Nucleus accumbens (tissue), 56 donors: ENCODE data around the gene PKP1.
"Not testable (repeated sequence)": the region's sequence is repeated elsewhere in the genome, so short reads cannot be mapped to it uniquely, and the experiment has no call there.

Source experiments
- DNase-seq, 56 donors: peaks; one replicate each; lab custom pipeline; 2025; lab: John Stamatoyannopoulos, UW

Gene PKP1, protein sequence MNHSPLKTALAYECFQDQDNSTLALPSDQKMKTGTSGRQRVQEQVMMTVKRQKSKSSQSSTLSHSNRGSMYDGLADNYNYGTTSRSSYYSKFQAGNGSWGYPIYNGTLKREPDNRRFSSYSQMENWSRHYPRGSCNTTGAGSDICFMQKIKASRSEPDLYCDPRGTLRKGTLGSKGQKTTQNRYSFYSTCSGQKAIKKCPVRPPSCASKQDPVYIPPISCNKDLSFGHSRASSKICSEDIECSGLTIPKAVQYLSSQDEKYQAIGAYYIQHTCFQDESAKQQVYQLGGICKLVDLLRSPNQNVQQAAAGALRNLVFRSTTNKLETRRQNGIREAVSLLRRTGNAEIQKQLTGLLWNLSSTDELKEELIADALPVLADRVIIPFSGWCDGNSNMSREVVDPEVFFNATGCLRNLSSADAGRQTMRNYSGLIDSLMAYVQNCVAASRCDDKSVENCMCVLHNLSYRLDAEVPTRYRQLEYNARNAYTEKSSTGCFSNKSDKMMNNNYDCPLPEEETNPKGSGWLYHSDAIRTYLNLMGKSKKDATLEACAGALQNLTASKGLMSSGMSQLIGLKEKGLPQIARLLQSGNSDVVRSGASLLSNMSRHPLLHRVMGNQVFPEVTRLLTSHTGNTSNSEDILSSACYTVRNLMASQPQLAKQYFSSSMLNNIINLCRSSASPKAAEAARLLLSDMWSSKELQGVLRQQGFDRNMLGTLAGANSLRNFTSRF

DNA sequence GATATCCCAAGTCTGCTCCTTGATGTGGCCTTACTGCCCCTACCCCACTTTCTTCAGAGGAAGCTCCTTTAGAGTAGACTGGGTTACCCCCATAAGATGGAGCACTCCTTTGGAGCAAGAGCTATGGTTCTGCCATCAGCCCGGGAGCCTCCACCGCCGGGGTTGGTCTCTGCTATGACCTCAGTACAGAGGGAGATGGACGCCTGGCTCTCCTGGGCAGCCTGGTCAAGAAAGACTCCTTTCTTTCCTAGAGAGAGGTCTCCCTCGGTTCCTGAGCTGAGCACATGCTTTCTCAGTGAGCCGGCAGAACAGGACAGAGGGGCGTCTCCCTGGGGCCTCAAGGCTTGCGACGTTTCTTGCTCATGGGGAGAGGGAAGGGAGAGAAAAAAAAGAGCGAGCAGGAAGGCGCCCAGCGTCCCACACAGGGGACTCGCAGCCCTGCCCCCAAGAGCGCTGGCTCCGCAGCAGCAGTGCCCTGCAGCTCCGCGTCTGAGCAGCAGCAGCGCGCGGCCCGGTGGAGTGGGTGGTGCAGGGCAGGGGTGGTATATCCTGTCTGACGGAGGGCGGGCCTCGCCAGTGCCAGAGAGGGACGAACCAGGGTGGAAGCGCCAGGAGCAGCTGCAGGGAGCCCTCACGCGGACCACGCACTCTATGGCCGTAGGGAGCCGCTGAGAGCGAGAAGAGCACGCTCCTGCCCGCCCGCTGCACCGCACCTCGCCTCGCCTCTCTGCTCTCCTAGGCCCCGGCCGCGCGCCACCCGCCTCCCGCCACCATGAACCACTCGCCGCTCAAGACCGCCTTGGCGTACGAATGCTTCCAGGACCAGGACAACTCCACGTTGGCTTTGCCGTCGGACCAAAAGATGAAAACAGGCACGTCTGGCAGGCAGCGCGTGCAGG, at the start of gene PKP1:
Gene PKP1 (plus strand): TSS at position 576 of the 899 bp plus-strand sequence. CDS start 197 bp downstream, at position 773.
- DNase-seq: peak in 8 of 56 donors; percentile 2 to 35 (median 14)

DNA sequence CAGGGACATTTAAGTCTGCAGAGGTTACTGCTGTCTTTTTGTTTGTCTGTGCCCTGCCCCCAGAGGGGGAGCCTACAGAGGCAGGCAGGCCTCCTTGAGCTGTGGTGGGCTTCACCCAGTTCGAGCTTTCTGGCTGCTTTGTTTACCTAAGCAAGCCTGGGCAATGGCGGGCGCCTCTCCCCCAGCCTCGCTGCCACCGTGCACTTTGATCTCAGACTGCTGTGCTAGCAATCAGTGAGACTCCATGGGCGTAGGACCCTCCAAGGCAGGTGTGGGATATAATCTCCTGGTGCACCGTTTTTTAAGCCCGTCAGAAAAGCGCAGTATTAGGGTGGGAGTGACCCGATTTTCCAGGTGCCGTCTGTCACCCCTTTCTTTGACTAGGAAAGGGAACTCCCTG, 43.7 kb upstream of the PKP1 start:
- not testable (repeated sequence) for DNase-seq

DNA sequence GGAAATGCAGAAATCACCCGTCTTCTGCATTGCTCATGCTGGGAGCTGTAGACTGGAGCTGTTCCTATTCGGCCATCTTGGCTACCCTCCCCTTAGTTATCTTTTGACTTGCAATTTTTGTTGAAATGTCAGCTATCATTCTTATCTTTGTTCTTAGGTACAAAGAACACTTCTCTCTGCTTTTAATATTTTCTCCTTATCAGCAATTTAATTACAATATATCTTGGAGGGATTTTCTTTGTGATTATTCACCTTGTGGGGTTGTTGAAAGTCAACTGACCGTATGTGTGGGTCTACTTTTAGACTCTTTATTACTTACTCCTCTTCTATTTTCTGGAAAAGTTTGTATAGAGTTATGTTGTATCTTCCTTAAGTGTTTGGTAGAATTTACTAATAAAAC, 43.1 kb upstream of the PKP1 start:
- DNase-seq: no peak

DNA sequence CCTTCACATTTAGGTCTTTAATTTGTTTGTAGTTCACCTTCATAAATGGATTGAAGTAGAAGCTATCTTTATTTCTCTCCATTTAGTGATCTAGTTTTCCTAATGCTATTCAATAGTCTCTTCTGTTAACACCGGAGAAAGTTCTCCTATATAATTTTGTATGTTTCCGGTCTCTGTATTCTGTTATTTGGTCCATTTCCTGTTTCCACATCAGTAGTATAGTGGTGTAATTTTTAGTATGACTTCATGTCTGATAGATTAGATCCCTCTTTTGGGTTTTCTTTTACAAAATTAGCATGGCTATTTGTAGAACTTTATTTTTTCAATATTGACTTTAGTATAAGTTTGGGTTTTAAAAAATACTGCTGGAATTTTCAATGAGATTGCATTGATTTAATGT, 41.6 kb upstream of the PKP1 start:
- no peak for DNase-seq

DNA sequence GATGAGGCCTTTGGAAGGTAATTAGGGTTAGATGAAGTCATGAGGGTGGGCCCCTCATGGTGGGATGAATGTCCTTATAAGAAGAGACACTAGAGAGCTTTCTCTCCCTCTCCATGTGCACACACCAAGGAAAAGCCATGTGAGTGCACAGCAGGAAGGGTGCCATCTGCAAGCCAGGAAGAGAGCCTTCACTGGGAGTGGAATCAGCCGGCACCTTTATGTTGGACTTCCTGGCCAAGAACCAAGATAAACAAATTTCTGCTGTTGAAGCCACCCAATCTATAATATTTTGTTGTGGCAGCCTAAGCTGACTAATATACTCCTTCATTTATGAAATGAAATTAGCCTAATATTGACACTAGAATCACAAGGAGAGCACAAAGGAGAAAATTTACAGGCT, 38.2 kb upstream of the PKP1 start:
- DNase-seq: no peak

DNA sequence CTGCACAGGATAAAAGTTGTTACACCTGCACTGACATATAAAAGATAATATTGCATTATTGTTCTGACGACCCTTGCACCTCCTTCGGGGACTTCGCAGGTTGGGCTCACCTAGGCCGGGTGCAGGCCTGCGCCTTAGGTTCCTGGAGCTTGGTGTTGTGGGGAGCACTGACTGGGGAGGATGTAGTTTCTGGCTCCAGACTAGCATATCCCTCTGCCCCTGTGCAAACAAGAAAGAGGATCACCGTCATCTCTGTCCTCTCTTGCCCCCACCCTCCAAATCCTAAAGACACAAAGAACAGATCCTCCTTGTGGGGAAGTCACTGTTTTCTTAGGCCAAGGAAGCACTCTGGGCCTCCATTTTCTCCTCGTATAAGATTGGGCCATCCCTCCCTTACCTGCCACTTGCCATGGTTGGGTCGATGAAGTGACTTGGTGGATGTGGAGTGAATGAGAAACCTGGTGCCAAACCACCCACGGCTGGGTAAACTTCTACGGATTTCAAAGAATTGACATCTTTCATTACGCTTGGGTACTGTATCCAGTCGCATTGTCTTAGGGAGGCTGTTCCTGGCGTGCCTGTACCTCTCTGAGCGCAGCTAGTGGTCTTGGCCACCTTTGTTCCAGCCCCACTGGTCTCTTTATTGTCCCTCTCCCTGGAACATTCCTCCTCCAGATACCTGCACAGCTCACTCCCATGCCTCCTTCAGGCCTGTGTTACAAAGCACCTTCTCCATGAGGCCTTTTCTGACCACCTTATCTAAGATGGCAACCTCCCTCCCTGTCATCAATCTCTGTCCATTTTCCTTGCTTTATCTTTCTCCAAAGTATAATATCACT, 34.4 kb upstream of the PKP1 start:
- no peak for DNase-seq

DNA sequence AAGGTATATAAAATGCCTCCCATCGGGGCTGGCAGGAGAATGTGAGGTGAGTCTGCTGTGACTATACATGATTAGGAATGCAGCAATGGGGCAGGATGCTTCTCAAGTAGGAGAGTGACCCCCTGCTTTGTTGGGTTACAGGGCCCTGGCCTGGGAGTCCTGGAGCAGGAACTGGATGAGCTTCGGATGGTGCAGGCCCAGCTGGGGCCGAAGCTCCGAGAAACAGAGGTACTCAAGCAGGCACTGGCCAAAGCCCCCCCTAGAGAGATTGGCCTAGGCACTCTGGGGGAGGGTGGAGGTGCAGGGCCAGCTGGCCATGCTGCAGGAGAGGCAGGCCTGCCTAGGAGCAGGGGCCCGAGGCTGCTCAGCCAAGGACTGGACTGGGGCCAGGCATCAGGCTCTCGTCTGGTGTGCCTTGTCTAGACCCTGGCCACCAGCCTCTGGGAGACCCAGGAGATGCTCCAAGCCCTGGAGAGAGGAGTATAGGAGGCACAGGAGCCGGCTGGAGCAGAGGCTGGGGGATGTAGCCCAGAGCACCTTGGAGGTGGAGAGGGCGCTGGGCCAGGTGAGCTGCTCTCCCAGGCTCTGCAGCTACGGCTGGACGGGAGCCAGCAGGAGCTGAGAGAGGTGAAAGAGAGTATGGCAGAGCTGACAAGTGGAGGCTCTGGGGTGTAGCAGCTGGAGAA, 32.8 kb upstream of the PKP1 start:
- peak in 5 of 56 donors; percentile 7 to 26 (median 13) for DNase-seq

DNA sequence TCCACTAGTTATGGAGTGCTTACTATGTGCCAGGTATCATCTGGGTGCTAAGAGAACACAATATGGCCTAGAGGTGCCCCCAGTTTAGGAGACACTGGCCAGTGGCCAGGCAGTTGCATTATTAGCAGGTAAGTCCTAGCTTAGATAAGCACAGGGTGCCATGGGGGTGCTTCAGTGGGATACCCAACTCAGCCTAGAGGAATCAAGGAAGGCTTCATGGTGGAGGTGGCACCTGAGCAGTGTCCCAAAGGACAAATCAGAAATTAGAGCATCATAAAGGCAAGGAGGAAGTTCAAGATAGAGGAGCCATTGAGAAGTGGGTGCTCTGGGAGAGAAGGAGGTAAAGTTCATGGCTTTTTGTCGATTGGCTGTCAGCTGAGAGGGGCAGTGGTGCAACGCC, 31.9 kb upstream of the PKP1 start:
- no peak for DNase-seq

DNA sequence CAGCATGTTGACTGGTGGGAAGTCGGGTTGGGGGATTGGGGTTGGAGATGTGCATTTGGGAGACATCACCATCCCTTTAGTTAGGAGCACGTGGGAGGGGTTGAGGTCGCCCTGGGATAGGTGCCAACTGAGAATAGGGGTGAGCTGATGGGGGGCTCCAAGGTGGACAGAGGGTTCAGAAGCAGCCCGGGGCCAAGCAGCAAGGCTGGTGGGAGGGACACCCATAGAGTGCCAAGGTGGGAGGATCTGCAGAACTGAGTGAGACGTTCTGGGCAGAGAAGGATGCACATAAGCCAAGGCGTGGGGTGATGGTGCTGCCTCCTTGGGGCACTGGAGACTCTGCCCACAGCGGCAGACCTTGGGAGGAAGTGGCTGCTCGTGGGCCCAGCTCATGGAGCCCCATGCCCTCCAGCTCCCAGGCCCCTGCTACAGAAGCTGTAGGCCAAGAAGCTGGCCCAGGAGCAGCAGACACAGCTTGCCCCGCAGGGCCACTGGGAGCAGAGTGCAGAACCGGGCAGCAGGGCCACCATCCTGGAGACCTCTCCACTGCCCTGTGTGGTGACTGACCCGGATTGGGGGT, 31.4 kb upstream of the PKP1 start:
- DNase-seq: no peak

DNA sequence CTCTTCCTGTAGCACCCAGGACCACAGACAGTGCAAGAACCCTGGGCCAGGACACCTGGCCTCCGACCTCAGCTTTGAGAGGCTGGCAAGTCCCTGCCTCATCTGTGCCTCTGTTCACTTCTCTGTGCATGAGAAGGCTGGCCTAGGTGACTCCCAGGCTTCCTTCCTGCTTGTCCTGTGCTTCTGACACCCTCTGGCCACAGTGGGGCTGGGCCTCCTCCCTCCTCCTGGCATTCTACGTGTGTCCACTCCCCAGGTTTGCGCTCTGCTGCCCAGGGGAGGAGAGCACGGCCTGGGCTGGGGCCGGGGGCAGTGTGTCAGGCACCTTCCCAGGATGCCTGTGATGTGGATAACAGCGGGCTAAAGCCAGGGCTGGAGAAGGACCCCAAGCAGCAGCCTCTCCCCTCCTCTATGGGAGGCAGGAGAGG, 30.3 kb upstream of the PKP1 start:
- DNase-seq: no peak

DNA sequence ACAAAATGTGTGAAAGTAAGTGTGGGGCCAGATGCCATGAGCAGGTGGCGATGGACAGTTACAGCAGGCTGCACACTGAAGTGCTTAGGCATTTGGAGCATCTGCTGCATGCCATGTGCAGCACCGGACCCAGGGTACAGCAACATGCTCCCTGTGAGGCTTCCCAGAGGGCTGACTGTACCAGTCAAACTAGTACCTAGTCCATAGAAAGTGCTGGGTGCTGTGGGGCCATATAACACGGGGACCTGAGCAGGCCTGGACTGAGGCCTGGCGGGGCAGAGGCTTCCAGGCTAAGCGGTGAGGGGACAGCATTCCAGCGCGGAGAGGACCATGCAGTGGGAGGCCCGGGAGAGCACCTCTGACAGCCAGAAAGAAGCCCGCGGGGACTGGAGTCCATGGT, 29.9 kb upstream of the PKP1 start:
- no peak for DNase-seq

DNA sequence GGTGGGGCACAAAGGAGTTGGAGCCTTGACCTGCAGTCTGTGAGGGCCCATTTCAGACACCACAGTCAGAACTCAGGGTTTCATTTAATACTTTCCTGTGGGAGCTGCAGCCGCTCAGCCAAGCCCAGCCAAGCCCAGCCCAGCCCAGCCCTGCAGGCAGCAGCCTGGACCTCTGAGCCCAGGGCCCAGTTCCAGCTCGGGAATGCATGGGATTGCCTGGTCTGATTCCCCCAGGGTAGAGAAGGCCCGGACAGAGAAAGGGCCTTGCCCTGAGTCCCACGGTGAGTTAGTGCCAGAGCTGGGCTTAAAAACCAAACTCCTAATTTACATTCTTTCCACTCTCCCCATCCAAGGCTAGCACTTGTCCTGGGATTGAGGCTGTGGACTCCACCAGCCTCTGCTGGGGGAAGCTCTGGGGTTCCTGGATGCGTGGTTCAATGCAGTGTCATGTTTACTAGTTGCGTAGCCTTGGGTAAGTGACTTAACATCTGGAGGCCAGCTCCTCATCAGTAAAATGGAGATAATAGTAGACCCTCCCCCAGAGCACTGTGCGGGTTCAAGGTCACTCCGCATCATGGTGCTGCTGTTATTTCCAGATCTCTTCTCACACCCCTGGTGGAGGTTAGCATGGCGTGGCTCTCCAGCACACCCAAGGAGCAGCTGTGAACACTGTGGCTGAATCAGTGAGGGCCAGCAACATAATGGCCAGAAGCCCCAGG, 29.2 kb upstream of the PKP1 start:
- DNase-seq: no peak

DNA sequence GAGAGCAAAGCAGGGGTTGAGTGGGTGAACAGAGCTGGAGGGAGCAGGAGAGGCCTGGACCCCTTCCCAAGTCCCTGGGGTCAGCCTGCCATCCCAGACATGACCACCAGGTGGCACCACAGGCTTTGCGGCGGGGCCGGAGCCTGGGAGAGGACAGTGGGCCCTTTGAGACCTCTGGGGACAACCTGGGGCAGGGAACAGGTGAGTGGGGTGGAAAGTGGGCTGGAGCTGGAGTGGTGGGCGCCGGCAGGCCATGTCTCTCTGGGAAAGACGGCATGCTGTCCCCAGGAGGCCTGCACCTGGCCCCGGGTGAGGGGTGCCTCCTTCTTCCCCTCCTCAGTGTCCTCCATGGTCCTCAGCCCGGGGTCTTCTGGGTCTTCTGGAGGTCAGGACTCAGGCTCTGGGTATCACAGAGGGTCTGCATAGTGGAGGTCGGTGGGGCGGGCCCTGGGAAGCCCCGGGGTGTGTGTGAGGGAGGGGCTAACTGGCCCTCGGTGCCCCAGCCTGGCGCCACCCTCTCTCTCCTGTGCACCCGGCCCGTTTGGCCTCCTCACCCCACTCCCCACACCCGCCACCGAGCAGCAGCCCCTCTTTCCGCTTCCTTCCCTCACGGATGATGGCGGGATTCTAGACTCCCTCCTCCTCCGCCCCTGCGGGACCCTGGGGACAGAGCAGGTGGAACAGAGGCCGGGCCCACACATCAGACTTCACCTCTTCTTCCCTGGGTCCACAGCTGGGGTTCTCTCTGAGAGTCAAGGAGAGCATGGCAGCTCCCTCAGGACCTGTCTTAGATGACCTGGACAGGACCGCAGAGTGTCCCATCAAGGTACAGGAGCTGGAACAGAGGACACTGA, 28.5 kb upstream of the PKP1 start:
- peak in 36 of 56 donors; percentile 4 to 76 (median 38) for DNase-seq

DNA sequence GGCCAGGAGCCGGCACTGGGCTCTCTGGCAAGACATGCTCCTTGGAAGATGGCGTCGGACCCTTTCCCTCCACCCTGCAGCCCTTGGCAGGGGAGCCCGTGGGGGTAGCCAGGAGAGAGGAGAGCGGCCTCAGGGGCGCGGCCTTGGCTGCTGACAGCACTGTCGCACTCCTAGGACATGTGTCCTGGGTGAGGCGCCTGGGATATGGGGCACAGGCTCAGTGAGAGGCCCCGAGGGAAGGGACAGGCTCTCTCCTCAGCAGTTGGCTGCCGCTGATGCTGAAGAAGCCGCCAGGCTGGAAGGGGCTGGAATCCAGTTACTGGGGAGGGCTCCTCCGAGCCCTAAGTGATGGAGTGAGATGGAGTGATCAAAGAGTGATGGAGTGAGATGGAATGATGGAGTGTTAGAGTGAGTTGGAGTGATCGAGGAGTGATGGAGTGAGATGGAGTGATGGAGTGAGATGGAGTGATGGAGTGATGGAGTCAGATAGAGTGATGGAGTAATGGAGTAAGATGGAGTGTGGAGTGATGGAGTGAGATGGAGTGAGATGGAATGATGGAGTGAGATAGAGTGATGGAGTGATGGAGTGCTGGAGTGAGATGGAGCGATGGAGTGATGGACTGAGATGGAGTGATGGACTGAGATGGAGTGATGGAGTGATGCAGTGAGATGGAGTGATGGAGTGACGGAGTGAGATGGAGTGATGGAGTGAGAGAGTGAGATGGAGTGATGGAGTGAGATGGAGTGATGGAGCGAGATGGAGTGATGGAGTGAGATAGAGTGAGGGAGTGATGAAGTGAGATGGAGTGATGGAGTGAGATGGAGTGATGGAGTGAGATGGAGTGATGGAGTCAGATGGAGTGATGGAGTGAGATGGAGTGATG, 27.6 kb upstream of the PKP1 start:
- no peak for DNase-seq

DNA sequence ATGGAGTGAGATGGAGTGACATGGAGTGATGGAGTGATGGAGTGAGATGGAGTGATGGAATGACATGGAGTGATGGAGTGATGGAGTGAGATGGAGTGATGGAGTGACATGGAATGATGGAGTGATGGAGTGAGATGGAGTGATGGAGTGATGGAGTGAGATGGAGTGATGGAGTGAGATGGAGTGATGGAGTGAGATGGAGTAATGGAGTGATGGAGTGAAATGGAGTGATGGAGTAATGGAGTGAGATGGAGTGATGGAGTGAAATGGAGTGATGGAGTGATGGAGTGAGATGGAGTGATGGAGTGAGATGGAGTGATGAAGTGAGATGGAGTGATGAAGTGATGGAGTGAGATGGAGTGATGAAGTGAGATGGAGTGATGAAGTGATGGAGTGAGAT, 25.2 kb upstream of the PKP1 start:
- not testable (repeated sequence) for DNase-seq

DNA sequence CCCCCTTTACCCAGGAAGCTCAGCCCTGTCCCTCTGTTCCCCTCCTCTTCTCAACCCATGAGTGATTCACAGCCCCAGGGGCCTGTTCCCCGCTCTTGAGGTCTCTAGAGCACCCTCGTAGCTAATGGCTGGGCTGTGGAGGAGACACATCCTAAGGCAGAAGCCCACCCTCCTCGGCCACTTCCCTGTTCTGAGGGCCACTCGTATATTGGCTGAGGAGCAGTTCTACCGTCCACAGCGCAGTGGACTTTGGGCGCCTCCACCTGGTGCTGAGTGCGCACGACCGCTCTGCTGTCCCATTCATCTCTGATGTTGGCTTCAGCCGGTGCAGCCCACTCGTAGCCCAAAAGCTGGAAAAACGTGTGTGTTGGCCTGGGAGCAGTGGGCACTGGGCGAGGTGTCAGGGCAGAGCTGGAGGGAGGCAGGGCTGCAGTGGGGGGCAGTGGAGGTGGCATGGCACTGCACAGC, 24.5 kb upstream of the PKP1 start:
- DNase-seq: no peak
